OCI-LY7 (cell line): ENCODE data around the gene TLE5.

Experiments used
- CTCF ChIP-seq: fragments of 200-600 bp; sonication (generic); conservative IDR thresholded peaks from 2 replicates; pipeline ENCODE4 v1.5.1; 2014; ENCODE audit warnings: mild to moderate bottlenecking, antibody characterized with exemption, low read length, moderate library complexity, mixed read lengths
- EZH2phosphoT487 ChIP-seq: fragments of 200-600 bp; sonication (generic); IDR thresholded peaks from 2 replicates; pipeline ENCODE4 v1.6.1; 2018; ENCODE audit warnings: low read depth, borderline replicate concordance, mild to moderate bottlenecking, mixed run types, antibody characterized with exemption, low read length, moderate library complexity, mixed read lengths

- no peak for TF ChIP-seq CTCF
- TF ChIP-seq EZH2phosphoT487 = no peak
Measured at GRCh38 chr19:3042621-3043267, 19.6 kb downstream of the TLE5 start.
